DMS 273 treated with DMSO at 0.1 percent for 48 hours (cell line): Measurements from ENCODE around the gene CDKN2D.
"Not testable (repeated sequence)": the region's sequence is repeated elsewhere in the genome, so short reads cannot be mapped to it uniquely, and the experiment has no call there.

Source experiments
- DNase-seq: peaks from one replicate; lab custom pipeline; 2025; lab: John Stamatoyannopoulos, UW

Gene CDKN2D

DNA sequence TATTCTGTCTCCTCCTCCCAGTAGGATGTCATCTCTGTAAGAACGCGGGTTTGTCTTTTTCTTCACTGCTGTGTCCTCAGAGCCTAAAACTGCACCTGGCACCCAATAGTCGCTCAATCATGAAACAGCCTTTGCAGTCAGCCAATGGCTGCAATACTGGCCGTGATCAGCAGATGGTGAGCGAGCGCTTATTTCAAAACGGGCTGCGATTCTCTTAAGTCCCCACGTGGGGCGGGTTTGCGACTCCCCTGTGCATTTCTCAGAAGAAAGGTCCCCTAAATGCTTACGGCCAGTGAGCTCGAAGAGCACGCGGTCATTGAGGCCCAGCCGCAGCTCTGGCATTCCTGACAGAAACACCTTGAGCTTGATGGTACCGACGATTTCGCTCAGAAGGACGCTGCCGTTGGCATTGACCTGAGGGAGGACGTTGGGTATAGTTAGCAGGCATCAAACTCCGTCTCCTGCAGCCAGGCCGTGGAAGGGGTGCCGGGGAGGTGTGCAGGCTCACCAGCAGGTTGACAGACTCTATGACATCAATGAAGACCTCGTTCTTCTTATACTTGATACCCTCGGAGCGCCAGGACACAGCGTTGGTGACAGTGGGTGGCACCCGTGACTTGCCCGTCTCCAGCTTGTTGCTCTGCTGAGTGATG lies 12.3 kb upstream of the CDKN2D start:
- DNase-seq: peak; percentile 80

DNA sequence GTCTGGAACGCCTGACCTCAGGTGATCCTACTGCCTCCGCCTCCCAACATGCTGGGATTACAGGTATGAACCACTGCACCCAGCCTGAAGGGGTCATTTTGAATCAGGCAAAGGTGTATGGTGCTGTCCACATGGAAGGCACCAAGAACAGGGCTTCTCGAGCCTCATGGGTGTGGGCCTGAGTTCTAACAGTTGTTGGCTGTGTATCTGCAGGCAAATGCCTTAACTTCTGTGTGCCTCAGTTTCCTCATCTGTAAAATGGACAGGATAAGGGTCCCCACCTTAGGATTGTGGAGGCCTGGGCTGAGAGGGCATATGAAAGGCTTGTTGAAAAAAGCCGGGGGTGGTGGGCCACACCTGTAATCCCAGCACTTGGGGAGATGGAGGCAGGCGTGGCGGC lies 9.2 kb upstream of the CDKN2D start:
- no peak for DNase-seq

GRCh38 chr19:10575011-10575716 lies 6.4 kb upstream of the CDKN2D start:
- no peak for DNase-seq

- DNase-seq: no peak
Observed at GRCh38 chr19:10574462-10574861, 5.7 kb upstream of the CDKN2D start.

GRCh38 chr19:10573793-10574192 lies 5.0 kb upstream of the CDKN2D start:
- DNase-seq: not testable (repeated sequence)

GRCh38 chr19:10568062-10568825 lies 535 bp downstream of the CDKN2D start:
- DNase-seq: no peak

DNA sequence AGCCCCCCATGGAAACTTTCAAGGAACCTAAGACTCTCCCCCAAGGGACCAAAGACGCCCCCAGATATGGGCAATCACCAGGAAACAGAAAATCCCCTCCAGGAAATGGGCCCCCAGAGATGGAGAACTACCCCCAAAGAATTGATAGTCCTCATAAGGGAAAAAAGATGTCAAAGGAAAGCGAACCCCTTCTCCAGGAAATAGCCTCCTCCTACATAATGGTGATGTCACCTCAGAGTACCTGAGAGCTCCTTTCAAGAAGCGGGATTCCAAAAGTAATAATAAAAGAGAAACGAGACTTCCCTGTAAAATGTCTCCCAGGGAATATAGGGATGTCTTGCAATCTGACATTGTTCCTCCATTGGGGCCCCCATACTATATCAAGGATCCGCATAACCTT lies 1.1 kb downstream of the CDKN2D start:
- no peak for DNase-seq

DNA sequence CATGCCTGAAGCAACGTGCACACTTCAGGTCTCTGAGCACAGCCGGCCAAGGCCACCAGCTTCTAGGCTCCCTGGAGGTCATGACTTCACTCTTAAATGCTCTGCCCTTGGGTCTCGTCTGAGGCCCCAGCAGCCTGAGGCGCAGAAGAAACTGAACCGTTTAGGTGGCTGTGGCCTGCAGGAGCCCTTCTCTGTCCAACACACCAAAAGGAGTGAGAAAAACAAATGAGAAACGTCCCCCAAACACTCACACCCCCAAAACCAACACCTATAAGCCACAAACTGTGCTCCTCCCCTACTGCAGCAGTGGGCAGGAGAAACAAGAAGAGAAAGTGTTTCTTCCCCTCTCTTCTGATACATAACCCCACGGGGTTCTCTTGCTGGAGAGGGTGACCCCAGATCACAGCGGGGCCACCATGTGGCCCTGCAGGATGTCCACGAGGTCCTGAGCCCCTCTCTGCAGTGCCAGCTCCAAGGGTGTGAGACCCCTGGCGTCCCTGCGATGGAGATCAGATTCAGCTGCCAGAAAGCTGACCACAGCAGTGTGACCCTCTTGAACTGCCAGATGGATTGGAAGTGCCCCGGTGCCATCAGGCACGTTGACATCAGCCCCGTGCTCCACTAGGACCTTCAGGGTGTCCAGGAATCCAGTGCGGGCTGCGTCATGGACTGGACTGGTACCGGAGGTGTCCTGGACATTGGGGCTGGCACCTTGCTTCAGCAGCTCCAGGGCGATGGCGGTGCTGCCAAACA lies 1.9 kb downstream of the CDKN2D start:
- DNase-seq: no peak

DNA sequence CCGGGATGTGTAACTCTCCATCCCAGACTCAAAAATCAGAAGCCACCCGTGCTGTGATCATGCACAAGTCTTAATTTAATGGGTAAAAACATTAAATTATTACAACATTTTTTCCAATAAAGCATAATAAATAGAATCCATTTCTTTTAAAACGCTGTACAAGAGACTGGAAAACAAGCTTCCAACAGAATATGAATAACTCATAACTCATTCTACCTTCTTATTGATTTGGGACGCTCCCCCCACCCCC lies 2.4 kb downstream of the CDKN2D start:
- DNase-seq: no peak

DNA sequence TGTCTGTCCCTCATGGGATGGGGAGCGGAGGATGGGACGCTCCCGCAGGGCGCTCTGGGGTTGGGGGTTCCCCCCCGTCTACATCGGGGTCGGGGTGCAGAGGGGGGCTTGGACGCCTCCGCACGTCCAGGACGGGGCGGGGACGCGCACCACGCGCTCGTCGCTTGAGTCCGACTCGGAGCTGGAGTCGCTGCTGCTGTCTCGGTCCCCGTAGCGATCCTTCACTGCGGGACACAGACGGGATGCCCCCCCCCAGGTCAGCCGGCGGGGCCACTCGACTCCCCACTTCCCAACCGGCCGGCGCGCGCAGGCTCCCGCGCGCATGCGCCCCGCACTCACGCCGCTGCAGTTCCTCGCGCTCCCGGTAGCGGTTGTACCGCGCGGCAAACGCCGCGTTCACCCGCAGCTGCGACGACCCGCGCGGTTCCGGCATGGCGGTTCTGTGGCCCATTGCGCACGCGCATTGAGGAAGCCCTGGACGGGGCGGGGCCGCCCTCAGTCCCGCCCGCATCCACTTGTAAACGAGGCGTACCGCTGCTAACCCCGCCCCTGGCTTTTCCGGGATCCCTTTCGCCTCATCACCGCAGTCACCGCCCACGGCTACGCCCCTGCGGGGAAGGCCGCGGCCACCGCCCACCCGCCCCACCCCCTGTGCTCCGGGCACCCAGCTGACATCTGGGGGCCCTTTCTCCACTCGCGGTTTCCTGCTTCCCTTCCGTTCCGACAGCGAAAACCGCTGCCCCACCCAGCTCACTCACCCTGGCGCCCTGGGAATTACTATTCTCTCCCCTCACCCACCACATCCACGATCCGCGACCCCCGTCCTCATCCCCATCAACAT lies 3.0 kb downstream of the CDKN2D start, which contains the start of gene KRI1:
TSS of gene KRI1 (minus strand) at position 444 of the 841 bp plus-strand sequence. CDS start at position 433, 11 bp downstream.
- DNase-seq: peak; percentile 83

GRCh38 chr19:10565028-10565566 lies 3.7 kb downstream of the CDKN2D start:
- DNase-seq: no peak

GRCh38 chr19:10562609-10563008 lies 6.2 kb downstream of the CDKN2D start:
- DNase-seq: no peak

DNA sequence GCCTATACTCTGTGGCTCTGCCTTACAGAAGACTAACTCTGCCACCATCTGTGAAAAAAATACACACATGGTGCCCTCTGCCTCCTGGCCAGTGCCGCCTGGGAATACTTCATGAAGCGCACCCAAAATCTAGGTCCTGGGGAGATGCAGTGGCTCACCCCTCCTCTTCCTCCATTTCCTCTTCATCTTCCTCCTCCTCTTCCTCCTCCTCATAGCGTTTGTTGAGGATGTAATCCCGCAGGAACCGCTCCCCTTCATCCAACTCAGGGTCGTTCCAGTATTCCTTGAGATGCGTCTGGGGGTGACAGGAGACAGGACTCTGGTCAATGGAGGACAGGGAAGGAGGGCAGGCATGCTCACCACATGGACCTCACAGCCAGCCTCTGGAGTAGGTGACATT lies 8.6 kb downstream of the CDKN2D start:
- no peak for DNase-seq

GRCh38 chr19:10557603-10558197 lies 11.1 kb downstream of the CDKN2D start:
- DNase-seq: no peak

DNA sequence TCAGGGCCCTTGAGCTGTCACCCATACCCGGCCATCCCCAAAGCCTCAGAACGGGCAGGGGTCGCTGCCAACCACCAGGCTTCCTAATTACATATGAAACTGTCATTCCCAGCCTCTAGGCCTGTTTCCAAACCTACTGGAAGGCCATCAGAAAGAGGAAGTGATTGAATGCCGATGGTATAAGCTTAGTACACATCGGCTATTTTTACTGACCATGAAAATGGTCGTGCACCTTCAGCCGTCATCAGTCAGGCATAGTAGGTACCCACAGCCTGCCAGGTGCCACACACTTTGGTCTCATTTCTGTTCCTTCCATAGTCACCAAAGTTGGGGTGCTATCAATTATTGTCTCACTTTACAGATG lies 13.2 kb downstream of the CDKN2D start:
- no peak for DNase-seq

DNA sequence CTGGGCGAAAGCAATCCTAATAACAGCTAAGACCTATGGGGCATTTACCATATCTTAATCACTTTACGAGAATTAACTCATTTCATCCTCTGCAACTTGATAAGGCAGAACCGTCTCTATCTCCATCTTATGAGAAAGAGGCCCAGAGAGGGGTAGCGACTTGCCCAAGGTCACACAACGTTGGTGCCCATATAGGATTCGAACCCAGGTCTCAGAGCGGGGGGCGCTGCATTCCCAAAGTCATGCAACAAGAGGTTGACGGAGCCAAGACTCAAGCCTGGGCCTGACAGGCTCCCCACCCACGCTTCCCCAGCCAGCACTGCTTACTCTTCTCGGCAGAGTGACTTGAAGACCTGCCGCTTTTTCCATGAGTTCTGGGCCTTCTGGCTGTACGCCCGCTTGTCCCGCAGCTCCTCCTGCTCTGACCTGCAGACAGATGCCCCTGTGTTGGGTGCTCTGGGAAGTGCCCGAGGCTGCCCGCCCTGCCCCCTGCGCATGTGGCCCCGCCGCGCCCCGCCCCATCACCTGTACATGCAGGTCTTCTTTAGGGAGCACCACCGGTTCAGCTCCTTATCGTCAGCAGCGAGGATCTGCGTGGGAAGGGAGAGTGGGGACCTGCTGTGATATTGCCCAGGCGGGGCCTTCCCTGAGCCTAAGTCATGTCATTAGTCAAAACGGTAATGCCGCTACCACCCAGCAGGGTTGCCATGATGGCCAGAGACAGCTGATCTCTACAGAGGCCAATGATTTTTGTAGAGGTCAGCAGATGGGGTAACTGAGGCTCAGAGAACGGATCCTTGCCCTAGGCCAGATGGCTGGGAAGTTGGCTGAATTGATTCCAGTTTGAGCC lies 13.8 kb downstream of the CDKN2D start:
- DNase-seq: no peak

GRCh38 chr19:10553943-10554381 lies 14.8 kb downstream of the CDKN2D start:
- DNase-seq: no peak

DNA sequence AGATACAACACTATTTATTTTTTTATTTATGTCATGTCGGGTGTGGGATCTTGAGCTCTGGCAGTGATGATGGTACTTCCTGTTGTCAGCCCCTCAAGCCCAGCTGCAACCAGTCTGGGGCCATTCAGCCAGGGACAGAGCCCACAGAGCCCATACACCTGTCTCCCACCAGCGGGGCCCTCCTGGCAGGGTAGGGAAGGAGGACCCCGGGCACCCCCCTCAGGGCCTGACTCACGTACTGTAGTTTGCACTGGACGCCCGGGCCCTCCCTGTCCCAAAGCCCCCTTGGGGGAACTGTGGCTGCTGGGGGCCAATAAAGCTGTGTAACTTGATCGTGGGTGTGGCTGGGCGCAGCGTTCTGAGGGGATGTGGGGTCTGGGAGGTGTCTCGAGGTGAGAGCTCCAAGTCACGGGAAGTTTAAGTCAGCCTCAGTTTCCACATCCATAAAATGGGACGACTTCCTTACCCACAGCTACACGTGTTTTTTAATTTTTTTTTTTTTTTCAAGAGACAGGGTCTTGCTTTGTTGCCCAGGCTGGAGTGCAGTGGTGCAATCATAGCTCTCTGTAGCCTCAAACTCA lies 15.6 kb downstream of the CDKN2D start:
- no peak for DNase-seq

GRCh38 chr19:10552510-10553053 lies 16.2 kb downstream of the CDKN2D start:
- DNase-seq: peak; percentile 17
